HG02884 (cell line): Measurements from ENCODE around the gene CENPQ.
"Not testable (repeated sequence)": the region's sequence is repeated elsewhere in the genome, so short reads cannot be mapped to it uniquely, and the experiment has no call there.

Experiments used
- ATAC-seq: cut with Tn5 transposase; IDR thresholded peaks from one replicate; pipeline ENCODE4 v1.9.1; 2021; ENCODE audit warnings: mild to moderate bottlenecking, moderate library complexity; ENCODE audit not compliant: unreplicated experiment

Gene CENPQ, protein sequence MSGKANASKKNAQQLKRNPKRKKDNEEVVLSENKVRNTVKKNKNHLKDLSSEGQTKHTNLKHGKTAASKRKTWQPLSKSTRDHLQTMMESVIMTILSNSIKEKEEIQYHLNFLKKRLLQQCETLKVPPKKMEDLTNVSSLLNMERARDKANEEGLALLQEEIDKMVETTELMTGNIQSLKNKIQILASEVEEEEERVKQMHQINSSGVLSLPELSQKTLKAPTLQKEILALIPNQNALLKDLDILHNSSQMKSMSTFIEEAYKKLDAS

DNA sequence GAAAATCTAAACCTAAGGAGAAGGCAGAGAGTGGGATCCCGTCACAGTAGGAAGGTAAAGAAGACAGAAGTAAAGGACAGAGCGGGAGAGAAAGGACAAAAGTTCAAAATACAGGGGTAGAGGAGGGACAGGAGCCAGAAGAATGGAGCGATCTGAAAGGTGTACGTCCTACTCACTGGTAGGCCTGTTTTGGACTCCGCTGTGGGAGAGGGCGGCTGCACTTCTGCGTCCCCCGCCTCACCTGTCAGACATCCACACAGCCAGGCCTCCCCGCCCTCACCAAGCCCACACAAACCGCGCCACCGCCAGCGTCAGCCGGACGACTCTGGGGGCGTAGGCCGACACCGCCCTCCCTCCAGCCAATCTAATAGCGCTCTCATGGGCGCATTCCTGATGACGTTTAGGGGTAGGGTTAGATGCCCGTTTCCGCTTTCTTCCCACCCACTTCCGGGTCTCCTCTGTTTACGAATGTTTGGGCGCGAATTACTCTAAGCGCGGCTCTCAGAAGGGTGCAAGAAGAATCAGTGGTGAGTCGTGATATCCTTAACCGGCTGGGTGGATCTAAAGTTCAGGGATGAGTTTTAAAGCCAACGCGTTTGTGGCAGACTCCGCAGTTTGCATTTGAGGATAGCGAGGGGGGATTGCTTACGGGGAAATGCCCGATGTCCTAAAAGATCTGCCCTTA is at the start of gene CENPQ, which contains the start of gene MMUT:
Gene CENPQ (plus strand): TSS at position 444 of the 685 bp plus-strand sequence. CDS start 6,807 bp downstream, outside the sequence.
Gene MMUT (minus strand): TSS at position 327 of the 685 bp plus-strand sequence. CDS start 3,787 bp downstream, outside the sequence.
- peak; percentile 97 for ATAC-seq

DNA sequence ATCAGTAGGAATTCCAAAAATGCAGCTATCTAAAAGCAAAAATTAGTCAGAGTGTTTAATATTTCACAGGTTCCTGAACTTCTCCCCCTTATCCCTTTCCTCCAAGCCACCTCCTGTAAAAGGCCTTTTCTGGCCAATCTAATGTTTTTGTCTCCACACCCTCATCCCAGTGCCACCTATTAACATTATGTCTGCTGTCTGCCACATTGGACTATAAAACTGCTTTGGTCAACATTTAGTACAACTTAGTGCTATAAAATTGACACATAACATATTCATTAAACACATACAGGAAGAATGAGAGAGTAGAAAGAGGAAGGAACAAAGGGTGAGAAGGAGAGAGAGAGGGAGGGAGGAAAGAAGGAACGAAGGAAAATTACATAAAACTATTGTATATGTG is 47.8 kb upstream of the CENPQ start:
- no peak for ATAC-seq

DNA sequence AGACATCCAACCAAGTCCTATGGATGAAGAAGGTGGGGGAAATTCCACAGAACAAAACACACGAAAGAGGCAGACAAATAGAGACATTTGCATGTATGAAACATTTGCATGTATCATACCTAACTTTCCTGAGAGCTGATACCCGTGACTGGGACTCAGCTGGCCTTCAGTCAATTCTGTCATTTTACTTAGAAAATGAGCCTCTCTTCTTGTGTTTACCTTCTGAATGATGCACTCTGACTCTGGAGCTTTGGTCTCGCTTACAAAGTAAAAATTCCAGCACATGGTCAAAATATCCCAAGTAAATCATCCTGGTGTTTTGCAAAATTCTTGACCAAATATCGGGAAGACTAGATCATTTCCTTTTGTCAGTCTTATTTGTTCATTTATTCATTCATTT is 47.0 kb upstream of the CENPQ start:
- no peak for ATAC-seq

DNA sequence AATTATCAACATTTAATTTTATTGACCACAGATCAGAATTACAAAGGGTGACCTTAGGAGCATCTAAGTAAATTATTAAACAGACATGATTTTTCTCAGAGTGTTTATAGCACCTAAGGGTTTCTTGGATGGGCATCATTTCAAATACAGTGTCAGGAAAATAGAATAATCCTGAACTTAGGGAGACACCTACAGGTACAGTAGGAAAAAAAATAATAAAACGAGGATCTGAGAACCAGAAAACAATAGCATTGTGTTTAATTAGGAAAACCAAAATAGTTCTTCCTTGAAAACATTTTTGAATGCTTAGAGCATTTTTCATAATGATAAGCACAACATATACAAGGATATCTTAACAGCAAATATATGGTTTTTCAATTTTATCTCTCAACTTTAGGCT is 39.4 kb upstream of the CENPQ start:
- ATAC-seq, result no peak

DNA sequence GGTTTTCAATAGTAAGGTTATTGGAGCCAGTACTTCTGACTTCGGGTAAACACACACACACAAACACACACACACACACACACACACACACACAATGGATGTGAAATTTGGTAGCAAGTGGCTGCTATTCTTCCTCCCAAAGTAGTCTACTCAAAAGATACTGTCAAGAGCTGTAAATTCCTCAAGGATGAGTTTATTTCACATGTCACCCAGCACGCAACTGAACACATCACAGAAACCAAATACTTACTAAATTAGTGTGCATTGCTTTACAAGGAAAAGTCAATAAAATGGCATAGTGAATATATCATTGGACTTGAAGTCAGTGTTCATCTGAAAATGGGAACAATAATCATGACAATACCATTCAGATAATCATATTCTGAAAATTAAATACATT is 33.0 kb upstream of the CENPQ start:
- ATAC-seq, result no peak

DNA sequence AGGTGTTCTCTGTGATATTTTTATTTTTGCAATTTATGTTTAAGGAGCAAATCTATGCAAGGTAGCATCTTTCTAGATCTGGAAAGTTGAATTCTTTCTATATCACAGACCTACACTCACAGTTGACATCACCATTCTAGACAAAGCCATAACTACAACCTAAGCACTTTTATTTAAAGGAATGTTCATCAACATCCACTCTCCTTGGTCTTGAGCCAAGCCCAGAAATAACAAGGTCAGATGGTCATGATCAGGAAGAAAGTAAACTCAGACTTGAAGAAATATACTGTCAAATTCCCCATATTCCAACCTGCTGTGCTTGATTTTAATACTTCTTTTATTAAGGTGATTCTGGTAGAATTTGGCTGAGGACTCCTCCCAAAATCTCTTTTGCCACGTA is 32.3 kb upstream of the CENPQ start:
- no peak for ATAC-seq

DNA sequence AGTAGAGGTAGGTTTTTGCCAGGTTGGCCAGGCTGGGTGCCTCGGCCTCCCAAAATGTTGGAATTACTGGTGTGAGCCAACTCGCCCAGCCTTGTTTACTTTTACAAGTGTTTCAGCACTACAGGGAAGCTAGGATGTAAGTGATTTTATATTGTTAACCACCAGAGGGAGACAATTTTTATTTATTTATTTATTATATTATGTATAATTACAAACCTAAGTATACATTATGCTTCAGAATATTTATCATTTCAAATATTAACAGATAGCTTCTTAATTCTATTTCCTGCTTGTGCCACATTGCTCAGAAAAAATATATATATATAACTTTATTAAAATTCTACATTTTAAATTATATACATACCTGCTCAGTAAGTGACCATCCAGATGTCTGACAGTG is 9.9 kb upstream of the CENPQ start:
- ATAC-seq, result no peak

DNA sequence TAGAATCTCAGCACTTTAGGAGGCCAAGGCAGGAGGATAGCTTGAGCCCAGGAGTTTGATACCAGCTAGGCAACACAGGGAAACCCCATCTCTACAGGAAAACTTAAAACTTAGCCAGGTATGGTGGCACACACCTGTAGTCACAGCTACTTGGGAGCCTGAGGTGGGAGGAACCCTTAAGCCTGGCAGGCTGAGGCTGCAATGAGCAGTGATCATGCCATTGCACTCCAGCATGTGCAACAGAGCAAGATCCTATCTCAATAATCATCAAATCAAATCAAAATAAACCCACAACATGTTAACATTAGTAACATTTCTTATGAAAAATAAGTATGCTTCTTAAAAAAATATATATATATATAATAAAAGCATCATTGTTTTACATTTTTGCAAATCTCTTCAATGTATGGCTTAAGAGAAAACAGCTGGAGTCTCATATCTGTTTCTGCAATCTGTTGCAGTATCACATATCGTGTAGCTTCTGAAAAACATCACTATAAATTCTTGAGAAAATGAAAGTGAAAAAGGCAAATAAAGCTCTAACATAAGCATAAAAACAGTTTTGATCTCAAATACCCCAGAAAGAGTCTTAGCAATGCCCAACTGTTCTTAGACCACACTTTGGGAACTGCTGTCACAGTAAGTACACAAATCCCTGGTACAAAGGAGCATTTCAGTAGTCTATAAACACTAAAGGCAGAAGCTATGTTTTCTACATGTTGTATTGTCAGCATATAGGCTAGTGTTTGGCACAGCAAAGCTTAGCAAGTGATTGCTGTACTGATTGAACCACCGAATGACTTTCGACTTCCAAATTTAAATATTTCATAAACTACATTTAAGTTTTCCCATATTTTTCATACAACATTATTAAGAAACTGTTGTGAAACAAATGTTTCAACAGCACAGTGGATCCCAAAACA is 8.1 kb upstream of the CENPQ start:
- ATAC-seq, result peak; percentile 71

DNA sequence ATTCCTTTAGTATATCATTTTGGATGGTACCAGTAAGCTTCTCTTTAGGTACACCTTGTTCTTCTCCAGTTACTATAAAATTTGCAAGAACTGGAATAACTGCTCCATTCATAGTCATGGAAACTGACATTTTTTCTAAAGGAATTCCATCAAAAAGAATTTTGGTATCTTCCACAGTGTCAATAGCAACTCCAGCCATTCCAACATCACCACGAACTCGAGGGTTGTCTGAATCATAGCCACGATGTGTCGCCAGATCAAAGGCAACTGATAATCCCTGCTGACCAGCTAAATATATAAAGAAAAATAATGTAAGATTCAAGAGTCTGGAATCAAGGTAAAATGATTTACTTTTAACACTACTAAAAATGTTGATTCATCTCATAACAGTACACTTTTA is 5.4 kb upstream of the CENPQ start:
- no peak for ATAC-seq

DNA sequence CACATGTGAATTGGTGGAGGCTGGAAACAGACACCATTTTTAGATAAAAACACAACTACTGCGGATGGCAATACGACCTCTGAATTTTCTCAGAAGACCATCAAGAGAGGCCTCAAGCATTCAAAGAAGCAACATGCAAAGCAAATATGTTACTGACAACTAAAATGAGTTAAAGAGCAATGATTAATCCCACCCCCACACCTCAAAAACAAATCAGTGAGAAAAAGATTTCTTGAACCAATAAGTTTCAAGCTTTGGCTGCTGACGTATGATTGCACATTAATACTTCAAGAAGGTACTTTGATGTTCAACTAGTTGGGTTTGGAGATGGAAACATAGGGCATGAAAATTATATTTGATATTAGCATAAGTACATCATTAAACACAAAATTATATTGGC is 1.1 kb upstream of the CENPQ start:
- ATAC-seq, result no peak

DNA sequence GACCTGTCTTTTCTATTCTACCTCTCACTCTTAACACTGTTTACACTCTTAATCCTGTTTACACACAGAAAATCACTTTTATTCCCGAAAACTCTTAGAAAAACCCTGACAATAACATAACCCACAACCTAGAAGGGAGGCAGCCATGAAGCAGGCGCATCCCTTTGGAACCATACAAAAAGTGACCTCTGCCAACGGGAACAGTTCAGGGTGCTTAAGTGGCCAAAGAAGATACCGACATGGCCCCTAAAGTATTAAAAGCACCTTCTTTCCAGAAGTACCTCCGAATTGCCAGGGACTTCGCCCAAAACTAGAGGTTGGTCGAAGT is 607 bp upstream of the CENPQ start:
- peak; percentile 9 for ATAC-seq

DNA sequence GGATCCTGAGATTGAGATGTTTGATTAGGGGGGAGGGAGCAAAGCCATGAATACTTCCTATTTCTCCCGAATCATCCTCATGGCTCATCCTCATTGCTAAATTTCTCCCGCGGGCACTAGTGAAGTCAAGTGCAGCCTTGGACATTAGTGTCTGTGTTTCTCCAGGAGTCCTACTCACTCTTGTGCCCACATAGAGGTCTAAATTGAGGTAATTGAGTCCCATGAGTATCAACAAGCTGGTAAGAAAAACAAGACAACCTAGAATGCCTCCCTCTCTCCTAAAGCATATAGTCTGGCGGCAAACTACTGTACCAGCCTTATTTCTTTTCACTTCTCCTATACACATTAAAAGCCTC is 420 bp downstream of the CENPQ start:
- ATAC-seq, result no peak

DNA sequence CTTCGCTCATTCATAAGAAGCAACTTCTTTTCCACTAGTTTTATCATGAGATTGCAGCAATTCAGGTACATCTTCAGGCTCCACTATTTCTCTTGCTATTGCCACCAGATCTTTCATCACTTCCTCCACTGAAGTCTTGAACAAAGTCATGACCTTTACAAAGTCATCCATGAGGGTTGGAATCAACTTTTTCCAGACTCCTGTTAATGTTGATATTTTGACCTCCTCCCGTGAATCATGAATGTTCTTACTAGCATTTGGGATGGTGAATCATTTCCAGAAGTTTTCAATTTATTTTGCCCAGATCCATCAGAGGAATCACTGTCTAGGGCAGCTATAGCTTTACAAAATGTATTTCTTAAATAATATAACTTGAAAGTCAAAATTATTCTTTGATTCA is 1.5 kb downstream of the CENPQ start:
- ATAC-seq, result no peak

DNA sequence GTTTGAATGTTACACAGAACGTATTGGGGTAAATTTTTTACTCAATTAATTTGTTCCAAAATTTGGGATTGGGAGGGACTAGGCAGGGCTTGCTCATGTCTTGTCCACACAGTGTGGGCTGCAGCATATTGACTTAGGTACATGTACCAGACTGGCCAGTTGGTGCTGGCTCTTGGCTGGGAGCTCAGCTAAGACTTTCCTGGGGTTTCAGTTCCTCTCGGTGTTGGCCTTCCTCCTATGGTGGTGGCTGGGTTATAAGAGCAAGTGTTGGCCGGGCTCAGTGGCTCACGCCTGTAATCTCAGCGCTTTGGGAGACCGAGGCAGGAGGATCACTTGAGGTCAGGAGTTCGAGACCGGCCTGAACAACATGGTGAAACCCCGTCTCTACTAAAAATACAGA is 4.9 kb downstream of the CENPQ start:
- ATAC-seq, result no peak

DNA sequence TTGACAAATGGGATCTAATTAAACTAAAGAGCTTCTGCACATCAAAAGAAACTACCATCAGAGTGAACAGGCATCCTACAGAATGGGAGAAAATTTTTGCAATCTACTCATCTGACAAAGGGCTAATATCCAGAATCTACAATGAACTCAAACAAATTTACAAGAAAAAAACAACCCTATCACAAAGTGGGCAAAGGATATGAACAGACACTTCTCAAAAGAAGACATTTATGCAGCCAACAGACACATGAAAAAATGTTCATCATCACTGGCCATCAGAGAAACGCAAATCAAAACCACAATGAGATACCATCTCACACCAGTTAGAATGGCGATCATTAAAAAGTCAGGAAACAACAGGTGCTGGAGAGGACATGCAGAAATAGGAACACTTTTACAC is 13.4 kb downstream of the CENPQ start:
- not testable (repeated sequence) for ATAC-seq

DNA sequence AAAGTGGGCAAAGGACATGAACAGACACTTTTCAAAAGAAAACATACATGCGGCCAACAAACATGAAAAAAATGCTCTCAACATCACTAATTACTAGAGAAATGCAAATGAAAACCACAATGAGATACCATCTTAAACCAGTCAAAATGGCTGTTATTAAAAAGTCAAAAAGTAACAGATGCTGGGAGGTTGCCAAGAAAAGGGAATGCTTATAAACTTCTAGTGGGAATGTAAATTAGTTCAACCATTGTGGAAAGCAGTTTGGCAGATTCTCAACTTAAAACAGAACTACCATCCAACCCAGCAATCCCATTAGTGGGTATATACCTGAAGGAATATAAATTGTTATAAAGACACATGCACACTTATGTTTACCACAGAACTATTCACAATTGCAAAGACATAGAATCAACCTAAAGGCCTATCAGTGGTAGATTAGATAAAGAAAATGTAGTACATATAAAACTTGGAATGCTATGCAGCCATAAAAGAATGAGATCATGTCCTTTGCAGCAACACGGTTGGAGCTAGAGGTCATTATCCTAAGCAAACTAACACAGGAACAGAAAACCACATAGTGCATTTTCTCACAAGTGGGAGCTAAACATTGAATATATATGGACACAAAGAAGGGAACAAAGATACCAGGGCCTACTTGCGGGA is 16.3 kb downstream of the CENPQ start:
- ATAC-seq, result no peak

DNA sequence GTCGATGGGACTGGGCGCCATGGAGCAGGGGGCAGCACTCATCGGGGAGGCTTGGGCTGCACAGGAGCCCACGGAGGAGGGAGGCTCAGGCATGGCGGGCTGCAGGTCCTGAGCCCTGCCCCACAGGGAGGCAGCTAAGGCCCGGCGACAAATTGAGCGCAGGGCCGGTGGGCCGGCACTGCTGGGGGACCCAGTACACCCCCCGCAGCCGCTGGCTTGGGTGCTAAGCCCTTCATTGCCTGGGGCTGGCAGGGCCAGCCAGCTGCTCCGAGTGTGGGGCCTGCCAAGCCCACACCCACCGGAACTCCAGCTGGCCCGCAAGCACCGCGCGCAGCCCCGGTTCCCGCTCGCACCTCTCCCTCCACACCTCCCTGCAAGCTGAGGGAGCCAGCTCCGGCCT is 18.7 kb downstream of the CENPQ start:
- not testable (repeated sequence) for ATAC-seq

DNA sequence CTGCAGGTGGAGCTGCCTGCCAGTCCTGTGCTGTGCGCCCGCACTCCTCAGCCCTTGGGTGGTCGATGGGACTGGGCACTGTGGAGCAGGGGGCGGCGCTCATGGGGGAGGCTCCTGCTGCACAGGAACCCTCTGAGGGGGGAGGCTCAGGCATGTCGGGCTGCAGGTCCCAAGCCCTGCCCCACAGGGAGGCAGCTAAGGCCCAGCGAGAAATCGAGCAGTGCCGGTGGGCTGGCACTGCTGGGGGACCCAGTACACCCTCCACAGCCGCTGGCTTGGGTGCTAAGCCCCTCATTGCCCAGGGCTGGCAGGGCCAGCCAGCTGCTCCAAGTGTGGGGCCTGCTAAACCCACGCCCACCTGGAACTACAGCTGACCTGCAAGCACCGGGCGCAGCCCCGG is 20.2 kb downstream of the CENPQ start:
- not testable (repeated sequence) for ATAC-seq

DNA sequence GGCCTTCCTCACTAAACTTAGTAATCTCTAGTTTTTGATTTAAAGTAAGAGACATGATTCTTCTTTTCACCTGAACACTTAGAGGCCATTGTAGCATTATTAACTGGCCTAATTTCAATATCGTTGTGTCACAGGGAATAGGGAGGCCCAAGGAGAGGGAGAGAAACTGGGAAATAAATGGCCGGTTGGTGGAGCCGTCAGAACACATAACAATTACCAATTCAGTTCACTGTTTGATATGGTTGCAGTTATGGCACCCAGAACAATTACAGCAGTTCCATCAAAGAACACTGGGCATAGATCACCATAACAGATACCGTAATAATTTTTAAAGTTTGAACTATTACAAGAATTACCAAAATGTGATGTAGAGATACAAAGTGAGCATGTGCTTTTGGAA is 27.5 kb downstream of the CENPQ start:
- ATAC-seq, result no peak

DNA sequence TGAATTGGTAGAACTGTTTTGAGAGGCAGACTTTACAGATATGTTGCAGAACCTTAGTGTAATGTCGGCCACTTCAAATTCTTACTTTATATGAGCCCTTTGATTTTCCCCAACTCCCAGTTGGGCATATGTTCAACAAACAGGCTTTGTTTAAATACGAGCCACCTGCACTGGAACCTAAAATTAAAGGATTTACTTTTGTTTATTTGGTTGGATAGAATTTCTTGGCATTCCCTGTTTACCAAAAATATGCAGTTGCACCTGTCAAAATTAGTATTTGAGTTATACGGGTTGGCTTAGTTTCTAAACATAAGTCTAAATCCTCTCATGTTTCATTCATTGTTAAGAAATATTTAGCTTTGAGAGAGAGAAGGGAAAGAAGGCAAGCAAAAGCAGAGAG is 34.1 kb downstream of the CENPQ start:
- ATAC-seq, result no peak

DNA sequence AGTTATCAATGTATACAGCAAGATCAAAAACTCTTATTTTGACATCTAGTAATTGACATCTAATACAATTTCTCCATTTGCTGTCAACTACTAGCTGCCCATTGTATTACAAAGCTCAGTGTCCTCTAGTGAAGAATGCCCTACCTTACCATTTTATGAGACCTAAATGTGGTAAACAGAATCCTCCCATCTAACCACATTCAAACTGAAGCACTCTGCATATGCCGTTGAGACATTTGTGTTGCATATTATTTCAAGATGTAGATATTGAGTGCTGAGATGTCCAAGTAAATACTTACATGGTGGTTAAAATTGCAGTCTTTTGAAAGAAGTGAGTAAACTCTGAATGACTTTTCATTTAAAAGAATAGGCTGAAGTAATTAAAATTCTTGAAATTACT is 36.0 kb downstream of the CENPQ start:
- ATAC-seq, result no peak
